Endothelial cell (in vitro differentiated cells): ENCODE data around the gene CHD5. TPM values are rescaled to one million over a fixed set of nuclear protein-coding genes. Genes with fewer than 3 reads are reported as not detected.

Source experiments
- DNase-seq: peaks from one replicate; pipeline ENCODE4 v3.0.0; 2021; ENCODE audit warnings: low spot score
- H3K27ac Mint-ChIP-seq: one replicate; pipeline ENCODE4 v1.8.0; 2021; ENCODE audit warnings: mixed read lengths, inconsistent platforms; ENCODE audit not compliant: unreplicated experiment
- H3K27me3 Mint-ChIP-seq: one replicate; pipeline ENCODE4 v1.8.0; 2021; ENCODE audit warnings: mild to moderate bottlenecking, moderate library complexity, mixed read lengths, inconsistent platforms; ENCODE audit not compliant: unreplicated experiment
- H3K36me3 Mint-ChIP-seq: one replicate; pipeline ENCODE4 v1.8.0; 2021; ENCODE audit warnings: mild to moderate bottlenecking, low read depth, mixed read lengths, inconsistent platforms; ENCODE audit not compliant: unreplicated experiment
- H3K4me1 Mint-ChIP-seq: one replicate; pipeline ENCODE4 v1.8.0; 2021; ENCODE audit warnings: mild to moderate bottlenecking, mixed read lengths, inconsistent platforms; ENCODE audit not compliant: unreplicated experiment
- H3K4me3 Mint-ChIP-seq: one replicate; pipeline ENCODE4 v1.8.0; 2021; ENCODE audit warnings: mild to moderate bottlenecking, mixed read lengths, inconsistent platforms; ENCODE audit not compliant: unreplicated experiment
- H3K9me3 Mint-ChIP-seq: one replicate; pipeline ENCODE4 v1.8.0; 2021; ENCODE audit warnings: mixed read lengths, inconsistent platforms; ENCODE audit not compliant: unreplicated experiment
- CTCF ChIP-seq: fragments of 200-600 bp; sonication (generic); IDR thresholded peaks from one replicate; pipeline ENCODE4 v1.5.0; 2021; ENCODE audit warnings: antibody characterized with exemption; ENCODE audit not compliant: unreplicated experiment
- total RNA-seq: library from RNA; stranded (reverse); fragmentation: NEBNext Ultra II Directional; extraction: Animal tissue kit (Norgen Biotek cat#: 25700); gene quantifications from one replicate; pipeline ENCODE4 v1.2.1, GENCODE V29; 2021; ENCODE audit not compliant: unreplicated experiment

The CHD5 gene
- total RNA-seq, 1 donor from 2014 or later = 0.15 TPM

- Mint-ChIP-seq H3K4me3 (no peak overlapping the region), H3K27ac (no peak overlapping the region), H3K4me1 (no peaks in the 10 kb centered on the region), H3K27me3 (no peaks in the 10 kb centered on the region), H3K9me3 (no peaks in the 10 kb centered on the region), H3K36me3 (no peaks in the 10 kb centered on the region)
- DNase-seq = no peak
- no peak for TF ChIP-seq CTCF
These were observed 96.2 kb downstream of the CHD5 start for GRCh38 chr1:6083801-6084446.

- Mint-ChIP-seq H3K9me3 (no peaks in the 10 kb centered on the region), H3K4me3 (no peak overlapping the region), H3K27ac (no peak overlapping the region), H3K4me1 (no peaks in the 10 kb centered on the region), H3K36me3 (no peaks in the 10 kb centered on the region), H3K27me3 (no peaks in the 10 kb centered on the region)
- no peak for DNase-seq
- TF ChIP-seq CTCF = no peak
These were observed 96.7 kb downstream of the CHD5 start for GRCh38 chr1:6083385-6083784.

DNA sequence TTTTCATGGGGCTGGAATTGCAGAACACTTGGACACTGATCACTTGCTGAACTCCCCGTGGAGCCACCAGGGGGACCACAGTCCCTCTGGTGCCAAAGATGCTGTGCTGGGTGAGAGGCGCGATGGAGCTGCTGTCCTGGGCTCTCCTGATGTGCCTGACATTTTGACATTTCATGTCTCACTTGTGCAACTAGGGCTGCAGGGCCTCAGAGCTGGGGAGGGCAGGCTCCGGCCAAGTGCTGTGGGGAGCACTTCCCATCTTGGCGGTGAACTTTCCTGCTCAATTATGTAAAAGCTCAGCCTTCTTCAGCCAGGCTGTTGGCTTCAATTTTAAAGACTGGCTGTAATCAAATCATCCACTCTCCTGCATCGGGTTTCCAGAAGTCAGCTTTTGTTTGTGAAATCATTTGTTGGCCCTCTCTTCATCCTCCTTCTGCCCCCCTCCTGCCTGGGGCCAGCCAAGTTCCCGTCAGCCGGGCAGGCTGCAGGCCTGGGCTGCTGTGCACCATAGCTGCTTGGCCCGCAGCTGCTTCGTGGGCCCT, 97.6 kb downstream of the CHD5 start:
- peak; percentile 29 for DNase-seq
- Mint-ChIP-seq H3K9me3 (no peaks in the 10 kb centered on the region), H3K27me3 (no peaks in the 10 kb centered on the region), H3K4me1 (no peaks in the 10 kb centered on the region), H3K4me3 (no peak overlapping the region), H3K27ac (no peak overlapping the region), H3K36me3 (no peaks in the 10 kb centered on the region)
- TF ChIP-seq CTCF = peak; percentile 29

GRCh38 chr1:6081901-6082300, 98.2 kb downstream of the CHD5 start:
- Mint-ChIP-seq H3K4me3 (no peak overlapping the region), H3K9me3 (no peaks in the 10 kb centered on the region), H3K4me1 (no peaks in the 10 kb centered on the region), H3K27ac (no peak overlapping the region), H3K27me3 (peaks cover under 1% of the 10 kb centered on the region), H3K36me3 (no peaks in the 10 kb centered on the region)
- no peak for DNase-seq
- no peak for TF ChIP-seq CTCF

- Mint-ChIP-seq H3K4me3 (no peak overlapping the region), H3K27ac (no peak overlapping the region), H3K27me3 (peaks cover 5% of the 10 kb centered on the region), H3K4me1 (no peaks in the 10 kb centered on the region), H3K9me3 (no peaks in the 10 kb centered on the region), H3K36me3 (no peaks in the 10 kb centered on the region)
- no peak for DNase-seq
- TF ChIP-seq CTCF = no peak
These were observed 99.7 kb downstream of the CHD5 start for GRCh38 chr1:6080469-6080868.
